ENCODE measurements around the gene ACP3. TPM values are rescaled to one million over a fixed set of nuclear protein-coding genes. Genes with fewer than 3 reads are reported as not detected.

Gene ACP3
- total and polyA plus RNA-seq, 9 of the 15 experiments (the other 6 are each of a cell fraction or from before 2014, with no cell fraction given) = 0.08 to 1.1 (median 0.21) TPM

- Histone ChIP-seq H3K9me1 (ENCODE audit: control insufficient read depth, insufficient read depth, low read length) (no peaks in the 10 kb centered on the region), H3K27ac (ENCODE audit: extremely low read depth, low read depth, low read length) (no peak overlapping the region), H3K9ac (ENCODE audit: insufficient read depth in 1 of 2, low read depth in 2 of 2, low read length in 2 of 2) (no peak overlapping the region), H2AFZ (ENCODE audit: low read depth, low read length) (no peak overlapping the region), H3K27me3 (ENCODE audit: control insufficient read depth in 2 of 2, insufficient read depth in 2 of 2, low read length in 2 of 2) (no peaks in the 10 kb centered on the region), H3K4me3 (no peak overlapping the region), H3K9me3 (replicated peaks; ENCODE audit: control insufficient read depth, insufficient read depth, low read depth, low read length) (no peaks in the 10 kb centered on the region), H3K36me3 (ENCODE audit: control insufficient read depth, insufficient read depth, low read length) (no peaks in the 10 kb centered on the region), H3K4me2 (ENCODE audit: insufficient read depth, low read length) (no peak overlapping the region), H3K79me2 (ENCODE audit: control insufficient read depth, insufficient read depth, low read length) (no peaks in the 10 kb centered on the region), H3K4me1 (replicated peaks in 1 of 2; ENCODE audit: control insufficient read depth in 2 of 2, insufficient read depth in 2 of 2, low read length in 2 of 2) (no peaks in the 10 kb centered on the region), H4K20me1 (replicated peaks; ENCODE audit: control insufficient read depth, insufficient read depth, low read length) (no peaks in the 10 kb centered on the region)
- intact Hi-C loops (cut with micrococcal nuclease) (no loop called here), in situ Hi-C loops (cut with MboI) (no loop called here)
- ChIA-PET CTCF (ENCODE audit: low intra/inter-chr PET ratio) (no interaction called here), POLR2A (interaction anchor here (0.5 kb wide), 1 partner anchor 19 kb away, joined by 3 read pairs; no protein-coding TSS in a partner anchor)
- 0% methylated on average over 2 of the region's 2 CpGs for WGBS (ENCODE audit: insufficient coverage, low coverage, missing lambda C conversion rate)
- ATAC-seq (no peak), DNase-seq (ENCODE audit: extremely low read depth in 1 of 4, low spot score in 3 of 4) (no peak), FAIRE-seq (no peak)
- no TSS peak for BruUV-seq (replicated peaks)
- TF ChIP-seq E2F5 (CRISPR knock-in tag; IDR thresholded peaks at IDR 0.05) (no peak), ESRRB (CRISPR knock-in tag; IDR thresholded peaks at IDR 0.05; ENCODE audit: borderline replicate concordance) (no peak), ZNF445 (CRISPR knock-in tag; IDR thresholded peaks at IDR 0.05; ENCODE audit: low read depth) (no peak), MIER1 (IDR thresholded peaks at IDR 0.05; ENCODE audit: low read depth) (no peak)
- TF ChIP-seq, protein P1, sequence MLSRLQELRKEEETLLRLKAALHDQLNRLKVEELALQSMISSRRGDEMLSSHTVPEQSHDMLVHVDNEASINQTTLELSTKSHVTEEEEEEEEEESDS (CRISPR knock-in tag; IDR thresholded peaks at IDR 0.05) = no peak
Observed at GRCh38 chr3:132326251-132326650, 9.0 kb downstream of the ACP3 start.

- no peak overlapping the region for H3K9ac ChIP-seq (ENCODE audit: insufficient read depth in 1 of 2, low read depth in 2 of 2, low read length in 2 of 2)
- H3K4me2 ChIP-seq (ENCODE audit: insufficient read depth, low read length) = no peak overlapping the region
- H3K36me3 ChIP-seq (ENCODE audit: control insufficient read depth, insufficient read depth, low read length) = no peaks in the 10 kb centered on the region
- no peaks in the 10 kb centered on the region; a peak in 1 of 5 replicates for H3K27me3 ChIP-seq (ENCODE audit: control insufficient read depth in 2 of 2, insufficient read depth in 2 of 2, low read length in 2 of 2)
- FAIRE-seq (no peak), ATAC-seq (no peak), DNase-seq (ENCODE audit: extremely low read depth in 1 of 4, low spot score in 3 of 4) (no peak)
- no TSS peak for BruUV-seq (replicated peaks)
- ChIA-PET CTCF (ENCODE audit: low intra/inter-chr PET ratio) (no interaction called here), POLR2A (no interaction called here)
- no peaks in the 10 kb centered on the region for H4K20me1 ChIP-seq (replicated peaks; ENCODE audit: control insufficient read depth, insufficient read depth, low read length)
- no peaks in the 10 kb centered on the region for H3K4me1 ChIP-seq (replicated peaks in 1 of 2; ENCODE audit: control insufficient read depth in 2 of 2, insufficient read depth in 2 of 2, low read length in 2 of 2)
- no peaks in the 10 kb centered on the region for H3K79me2 ChIP-seq (ENCODE audit: control insufficient read depth, insufficient read depth, low read length)
- no peak overlapping the region for H2AFZ ChIP-seq (ENCODE audit: low read depth, low read length)
- H3K4me3 ChIP-seq = no peak overlapping the region
- in situ Hi-C loops (cut with MboI) = no loop called here
- WGBS (ENCODE audit: insufficient coverage, low coverage, missing lambda C conversion rate) = 0% methylated on average over 6 of the region's 6 CpGs
- TF ChIP-seq CCAR2 (IDR thresholded peaks at IDR 0.05; ENCODE audit: low read depth, low read length) = peak; percentile 96
- peak; percentile 31; the same call in 1 of the 2 replicates for TF ChIP-seq SPI1 (IDR thresholded peaks at IDR 0.05; ENCODE audit: borderline replicate concordance, low read depth, low read length)
- TF ChIP-seq TRIM25 (IDR thresholded peaks at IDR 0.05; ENCODE audit: borderline replicate concordance) = no peak
- H3K27ac ChIP-seq (ENCODE audit: extremely low read depth, low read depth, low read length) = no peak overlapping the region
- no peaks in the 10 kb centered on the region for H3K9me3 ChIP-seq (replicated peaks; ENCODE audit: control insufficient read depth, insufficient read depth, low read depth, low read length)
- intact Hi-C loops (cut with micrococcal nuclease) = no loop called here
- H3K9me1 ChIP-seq (ENCODE audit: control insufficient read depth, insufficient read depth, low read length) = no peaks in the 10 kb centered on the region
Observed at GRCh38 chr3:132332082-132332481, 14.9 kb downstream of the ACP3 start.

Measured in K562 (cell line).